SK-N-SH treated with all-trans-retinoic acid at 6 μM for 48 hours (cell line): ENCODE data around the gene EXOSC2.

Experiments used
- ATAC-seq: fragments of 200-7000 bp; cut with Tn5 transposase; 3 replicates; pipeline ENCODE4 v1.9.1; 2020; ENCODE audit warnings: mild to moderate bottlenecking, moderate library complexity
- ARNTL ChIP-seq: fragments of 450-650 bp; formaldehyde crosslinking; IDR thresholded peaks from 2 replicates; pipeline ENCODE4 v1.5.0; 2020; ENCODE audit warnings: low read depth, mild to moderate bottlenecking, moderate library complexity, borderline replicate concordance
- BACH2 ChIP-seq: fragments of 250-450 bp; sonication (Bioruptor Pico); IDR thresholded peaks from 2 replicates; pipeline ENCODE4 v1.9.0; 2021; ENCODE audit warnings: mild to moderate bottlenecking, borderline replicate concordance
- CSDC2 ChIP-seq: fragments of 250-450 bp; sonication (Bioruptor Pico); IDR thresholded peaks from 2 replicates; pipeline ENCODE4 v1.5.0; 2020; ENCODE audit warnings: mild to moderate bottlenecking, moderate library complexity
- ESRRG ChIP-seq: fragments of 250-450 bp; sonication (Bioruptor Pico); IDR thresholded peaks from 2 replicates; pipeline ENCODE4 v1.6.1; 2021; ENCODE audit warnings: mild to moderate bottlenecking
- GLIS3 ChIP-seq: fragments of 250-450 bp; sonication (Bioruptor Pico); IDR thresholded peaks from 2 replicates; pipeline ENCODE4 v1.5.0; 2020; ENCODE audit warnings: mild to moderate bottlenecking, moderate library complexity
- ISL1 ChIP-seq: fragments of 250-450 bp; sonication (Bioruptor Pico); IDR thresholded peaks from 2 replicates; pipeline ENCODE4 v2.1.2; 2022; ENCODE audit warnings: mild to moderate bottlenecking, moderate library complexity
- OSR1 ChIP-seq: fragments of 250-450 bp; sonication (Bioruptor Pico); IDR thresholded peaks from 2 replicates; pipeline ENCODE4 v1.8.0; 2022; ENCODE audit warnings: moderate library complexity, mild to moderate bottlenecking, inconsistent platforms
- PPARA ChIP-seq: fragments of 250-450 bp; sonication (Bioruptor Pico); IDR thresholded peaks from 2 replicates; pipeline ENCODE4 v1.5.0; 2020; ENCODE audit warnings: mild to moderate bottlenecking, borderline replicate concordance
- SNAI2 ChIP-seq: fragments of 250-450 bp; sonication (Bioruptor Pico); IDR thresholded peaks from 2 replicates; pipeline ENCODE4 v1.5.0; 2020; ENCODE audit warnings: mild to moderate bottlenecking, moderate library complexity
- TCF4 ChIP-seq: fragments of 250-450 bp; sonication (Bioruptor Pico); IDR thresholded peaks from 2 replicates; pipeline ENCODE4 v1.8.0; 2021; ENCODE audit warnings: mild to moderate bottlenecking, moderate library complexity, borderline replicate concordance
- TOX ChIP-seq: fragments of 250-450 bp; sonication (Bioruptor Pico); IDR thresholded peaks from 2 replicates; pipeline ENCODE4 v1.8.0; 2021; ENCODE audit warnings: mild to moderate bottlenecking, moderate library complexity, borderline replicate concordance
- ZC3H10 ChIP-seq: fragments of 250-450 bp; sonication (Bioruptor Pico); IDR thresholded peaks from 2 replicates; pipeline ENCODE4 v1.5.1; 2021; ENCODE audit warnings: mild to moderate bottlenecking, moderate library complexity
- ZFP30 ChIP-seq: fragments of 450-650 bp; formaldehyde crosslinking; IDR thresholded peaks from 2 replicates; pipeline ENCODE4 v1.5.0; 2022; ENCODE audit warnings: mild to moderate bottlenecking, moderate library complexity
- ZNF565 ChIP-seq: fragments of 450-650 bp; formaldehyde crosslinking; conservative IDR thresholded peaks from 2 replicates; pipeline ENCODE4 v1.5.0; 2020; ENCODE audit warnings: low read depth, mild to moderate bottlenecking, moderate library complexity
- ZNF70 ChIP-seq: fragments of 450-650 bp; formaldehyde crosslinking; IDR thresholded peaks from 2 replicates; pipeline ENCODE4 v1.5.0; 2020; ENCODE audit warnings: mild to moderate bottlenecking, moderate library complexity
- TF ChIP-seq, protein P1 (sequence below): fragments of 250-450 bp; sonication (Bioruptor Pico); IDR thresholded peaks from 2 replicates; pipeline ENCODE4 v1.5.1; 2020; ENCODE audit warnings: low read depth, mild to moderate bottlenecking, moderate library complexity
- TF ChIP-seq, protein P2 (sequence below): fragments of 250-450 bp; sonication (Bioruptor Pico); IDR thresholded peaks from 2 replicates; pipeline ENCODE4 v1.8.0; 2021; ENCODE audit warnings: low read depth, mild to moderate bottlenecking, moderate library complexity, borderline replicate concordance
- TF ChIP-seq, protein P3 (sequence below): fragments of 250-450 bp; sonication (Bioruptor Pico); IDR thresholded peaks from 2 replicates; pipeline ENCODE4 v1.5.0; 2020; ENCODE audit warnings: mild to moderate bottlenecking, moderate library complexity
- TF ChIP-seq, protein P4 (sequence below): fragments of 250-450 bp; sonication (Bioruptor Pico); IDR thresholded peaks from 2 replicates; pipeline ENCODE4 v1.8.0; 2020; ENCODE audit warnings: mild to moderate bottlenecking, moderate library complexity, borderline replicate concordance
- TF ChIP-seq, protein P5 (sequence below): fragments of 250-450 bp; sonication (Bioruptor Pico); IDR thresholded peaks from 2 replicates; pipeline ENCODE4 v1.5.1; 2021; ENCODE audit warnings: mild to moderate bottlenecking, moderate library complexity

The EXOSC2 gene

DNA sequence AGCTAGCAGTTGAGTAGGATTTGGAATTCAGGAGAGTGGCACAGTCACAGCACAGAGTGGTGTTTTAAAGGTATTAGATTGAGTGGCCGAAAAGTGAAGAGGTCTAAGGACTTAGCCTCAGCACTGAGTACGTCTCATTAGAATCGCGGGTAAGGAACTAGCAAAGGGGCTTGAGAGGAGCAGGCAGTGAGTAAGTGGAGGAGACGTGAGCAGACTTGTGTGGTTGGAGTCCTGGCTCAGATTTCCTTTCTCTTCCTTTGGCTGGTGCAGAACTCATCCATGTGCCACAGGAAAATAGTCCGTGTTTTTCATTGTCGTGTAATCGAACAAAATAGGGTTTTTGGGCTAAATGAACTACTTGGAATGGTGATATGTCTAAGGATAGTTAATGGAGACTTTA, 3.4 kb downstream of the EXOSC2 start:
- ATAC-seq = no peak
- TF ChIP-seq ARNTL (CRISPR knock-in tag) (no peak), ISL1 (CRISPR knock-in tag) (no peak)
- TF ChIP-seq, protein P1, sequence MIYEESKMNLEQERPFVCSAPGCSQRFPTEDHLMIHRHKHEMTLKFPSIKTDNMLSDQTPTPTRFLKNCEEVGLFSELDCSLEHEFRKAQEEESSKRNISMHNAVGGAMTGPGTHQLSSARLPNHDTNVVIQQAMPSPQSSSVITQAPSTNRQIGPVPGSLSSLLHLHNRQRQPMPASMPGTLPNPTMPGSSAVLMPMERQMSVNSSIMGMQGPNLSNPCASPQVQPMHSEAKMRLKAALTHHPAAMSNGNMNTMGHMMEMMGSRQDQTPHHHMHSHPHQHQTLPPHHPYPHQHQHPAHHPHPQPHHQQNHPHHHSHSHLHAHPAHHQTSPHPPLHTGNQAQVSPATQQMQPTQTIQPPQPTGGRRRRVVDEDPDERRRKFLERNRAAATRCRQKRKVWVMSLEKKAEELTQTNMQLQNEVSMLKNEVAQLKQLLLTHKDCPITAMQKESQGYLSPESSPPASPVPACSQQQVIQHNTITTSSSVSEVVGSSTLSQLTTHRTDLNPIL (CRISPR knock-in tag) = no peak
- TF ChIP-seq, all 23 proteins: peak for 0

DNA sequence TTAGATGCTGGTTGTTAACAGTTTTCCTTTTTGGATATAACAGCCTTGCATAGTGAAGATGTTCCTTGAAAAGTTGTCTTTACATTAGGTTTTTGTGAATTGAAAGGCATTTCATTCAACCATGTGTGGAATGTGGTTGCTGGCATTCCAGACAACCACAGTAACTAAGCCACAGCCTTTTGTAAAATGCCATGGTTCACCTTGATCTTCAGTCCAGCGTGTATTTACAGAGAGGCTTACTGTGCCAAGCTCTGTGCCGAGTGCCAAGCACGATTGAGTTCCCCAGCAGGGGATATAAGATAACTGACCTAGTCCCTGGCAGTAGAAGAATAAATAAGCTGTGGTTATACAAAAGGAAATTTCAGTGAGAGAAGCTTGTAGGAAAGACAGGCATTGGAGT, 4.9 kb downstream of the EXOSC2 start:
- no peak for ATAC-seq
- no peak for TF ChIP-seq TOX (CRISPR knock-in tag)
- TF ChIP-seq ZNF565 (CRISPR knock-in tag) = no peak
- no peak for TF ChIP-seq ZNF70 (CRISPR knock-in tag)
- TF ChIP-seq, protein P2, sequence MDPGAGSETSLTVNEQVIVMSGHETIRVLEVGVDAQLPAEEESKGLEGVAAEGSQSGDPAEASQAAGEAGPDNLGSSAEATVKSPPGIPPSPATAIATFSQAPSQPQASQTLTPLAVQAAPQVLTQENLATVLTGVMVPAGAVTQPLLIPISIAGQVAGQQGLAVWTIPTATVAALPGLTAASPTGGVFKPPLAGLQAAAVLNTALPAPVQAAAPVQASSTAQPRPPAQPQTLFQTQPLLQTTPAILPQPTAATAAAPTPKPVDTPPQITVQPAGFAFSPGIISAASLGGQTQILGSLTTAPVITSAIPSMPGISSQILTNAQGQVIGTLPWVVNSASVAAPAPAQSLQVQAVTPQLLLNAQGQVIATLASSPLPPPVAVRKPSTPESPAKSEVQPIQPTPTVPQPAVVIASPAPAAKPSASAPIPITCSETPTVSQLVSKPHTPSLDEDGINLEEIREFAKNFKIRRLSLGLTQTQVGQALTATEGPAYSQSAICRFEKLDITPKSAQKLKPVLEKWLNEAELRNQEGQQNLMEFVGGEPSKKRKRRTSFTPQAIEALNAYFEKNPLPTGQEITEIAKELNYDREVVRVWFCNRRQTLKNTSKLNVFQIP = no peak
- TF ChIP-seq TCF4 (CRISPR knock-in tag) = no peak
- no peak for TF ChIP-seq ESRRG (CRISPR knock-in tag)
- no peak for TF ChIP-seq CSDC2 (CRISPR knock-in tag)
- no peak for TF ChIP-seq PPARA
- TF ChIP-seq BACH2 (CRISPR knock-in tag) = no peak
- TF ChIP-seq, all 23 proteins: peak for 0

DNA sequence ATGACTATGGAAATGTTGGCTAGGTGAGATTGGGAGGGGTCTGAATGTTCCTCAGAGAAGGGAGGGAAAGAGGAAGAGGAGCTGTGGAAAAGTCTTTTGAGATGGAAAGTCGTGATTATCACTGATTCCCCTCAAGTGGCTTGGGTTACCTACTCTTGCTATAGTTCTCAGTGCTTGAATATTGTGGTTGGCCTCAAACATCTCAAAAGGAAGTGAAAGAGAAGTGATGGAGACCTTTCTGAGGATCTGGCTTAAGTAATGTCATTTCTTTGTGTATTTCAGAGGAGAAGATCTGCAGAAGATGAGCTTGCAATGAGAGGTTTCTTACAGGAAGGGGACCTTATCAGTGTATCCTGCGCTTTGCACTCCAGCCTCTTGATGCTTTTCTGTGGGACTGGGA, 5.5 kb downstream of the EXOSC2 start:
- TF ChIP-seq TOX (CRISPR knock-in tag) (no peak), ZFP30 (CRISPR knock-in tag) (no peak), ARNTL (CRISPR knock-in tag) (no peak), ESRRG (CRISPR knock-in tag) (no peak), ZNF565 (CRISPR knock-in tag) (no peak), ZC3H10 (no peak), CSDC2 (CRISPR knock-in tag) (no peak), SNAI2 (no peak), GLIS3 (no peak), ZNF70 (CRISPR knock-in tag) (no peak), OSR1 (CRISPR knock-in tag) (no peak), PPARA (no peak)
- TF ChIP-seq, protein P3, sequence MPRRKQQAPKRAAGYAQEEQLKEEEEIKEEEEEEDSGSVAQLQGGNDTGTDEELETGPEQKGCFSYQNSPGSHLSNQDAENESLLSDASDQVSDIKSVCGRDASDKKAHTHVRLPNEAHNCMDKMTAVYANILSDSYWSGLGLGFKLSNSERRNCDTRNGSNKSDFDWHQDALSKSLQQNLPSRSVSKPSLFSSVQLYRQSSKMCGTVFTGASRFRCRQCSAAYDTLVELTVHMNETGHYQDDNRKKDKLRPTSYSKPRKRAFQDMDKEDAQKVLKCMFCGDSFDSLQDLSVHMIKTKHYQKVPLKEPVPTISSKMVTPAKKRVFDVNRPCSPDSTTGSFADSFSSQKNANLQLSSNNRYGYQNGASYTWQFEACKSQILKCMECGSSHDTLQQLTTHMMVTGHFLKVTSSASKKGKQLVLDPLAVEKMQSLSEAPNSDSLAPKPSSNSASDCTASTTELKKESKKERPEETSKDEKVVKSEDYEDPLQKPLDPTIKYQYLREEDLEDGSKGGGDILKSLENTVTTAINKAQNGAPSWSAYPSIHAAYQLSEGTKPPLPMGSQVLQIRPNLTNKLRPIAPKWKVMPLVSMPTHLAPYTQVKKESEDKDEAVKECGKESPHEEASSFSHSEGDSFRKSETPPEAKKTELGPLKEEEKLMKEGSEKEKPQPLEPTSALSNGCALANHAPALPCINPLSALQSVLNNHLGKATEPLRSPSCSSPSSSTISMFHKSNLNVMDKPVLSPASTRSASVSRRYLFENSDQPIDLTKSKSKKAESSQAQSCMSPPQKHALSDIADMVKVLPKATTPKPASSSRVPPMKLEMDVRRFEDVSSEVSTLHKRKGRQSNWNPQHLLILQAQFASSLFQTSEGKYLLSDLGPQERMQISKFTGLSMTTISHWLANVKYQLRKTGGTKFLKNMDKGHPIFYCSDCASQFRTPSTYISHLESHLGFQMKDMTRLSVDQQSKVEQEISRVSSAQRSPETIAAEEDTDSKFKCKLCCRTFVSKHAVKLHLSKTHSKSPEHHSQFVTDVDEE (CRISPR knock-in tag) = no peak
- TF ChIP-seq, protein P4, sequence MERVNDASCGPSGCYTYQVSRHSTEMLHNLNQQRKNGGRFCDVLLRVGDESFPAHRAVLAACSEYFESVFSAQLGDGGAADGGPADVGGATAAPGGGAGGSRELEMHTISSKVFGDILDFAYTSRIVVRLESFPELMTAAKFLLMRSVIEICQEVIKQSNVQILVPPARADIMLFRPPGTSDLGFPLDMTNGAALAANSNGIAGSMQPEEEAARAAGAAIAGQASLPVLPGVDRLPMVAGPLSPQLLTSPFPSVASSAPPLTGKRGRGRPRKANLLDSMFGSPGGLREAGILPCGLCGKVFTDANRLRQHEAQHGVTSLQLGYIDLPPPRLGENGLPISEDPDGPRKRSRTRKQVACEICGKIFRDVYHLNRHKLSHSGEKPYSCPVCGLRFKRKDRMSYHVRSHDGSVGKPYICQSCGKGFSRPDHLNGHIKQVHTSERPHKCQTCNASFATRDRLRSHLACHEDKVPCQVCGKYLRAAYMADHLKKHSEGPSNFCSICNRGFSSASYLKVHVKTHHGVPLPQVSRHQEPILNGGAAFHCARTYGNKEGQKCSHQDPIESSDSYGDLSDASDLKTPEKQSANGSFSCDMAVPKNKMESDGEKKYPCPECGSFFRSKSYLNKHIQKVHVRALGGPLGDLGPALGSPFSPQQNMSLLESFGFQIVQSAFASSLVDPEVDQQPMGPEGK (CRISPR knock-in tag) = no peak
- TF ChIP-seq, protein P1 (CRISPR knock-in tag) = no peak
- TF ChIP-seq, protein P2 = no peak
- TF ChIP-seq, protein P5, sequence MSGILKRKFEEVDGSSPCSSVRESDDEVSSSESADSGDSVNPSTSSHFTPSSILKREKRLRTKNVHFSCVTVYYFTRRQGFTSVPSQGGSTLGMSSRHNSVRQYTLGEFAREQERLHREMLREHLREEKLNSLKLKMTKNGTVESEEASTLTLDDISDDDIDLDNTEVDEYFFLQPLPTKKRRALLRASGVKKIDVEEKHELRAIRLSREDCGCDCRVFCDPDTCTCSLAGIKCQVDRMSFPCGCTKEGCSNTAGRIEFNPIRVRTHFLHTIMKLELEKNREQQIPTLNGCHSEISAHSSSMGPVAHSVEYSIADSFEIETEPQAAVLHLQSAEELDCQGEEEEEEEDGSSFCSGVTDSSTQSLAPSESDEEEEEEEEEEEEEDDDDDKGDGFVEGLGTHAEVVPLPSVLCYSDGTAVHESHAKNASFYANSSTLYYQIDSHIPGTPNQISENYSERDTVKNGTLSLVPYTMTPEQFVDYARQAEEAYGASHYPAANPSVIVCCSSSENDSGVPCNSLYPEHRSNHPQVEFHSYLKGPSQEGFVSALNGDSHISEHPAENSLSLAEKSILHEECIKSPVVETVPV (CRISPR knock-in tag) = no peak
- TF ChIP-seq, all 23 proteins: peak for 0
- no peak for ATAC-seq
